ENCODE measurements around the gene KBTBD3.
"Not testable (repeated sequence)": the region's sequence is repeated elsewhere in the genome, so short reads cannot be mapped to it uniquely, and the experiment has no call there.

The KBTBD3 gene

DNA sequence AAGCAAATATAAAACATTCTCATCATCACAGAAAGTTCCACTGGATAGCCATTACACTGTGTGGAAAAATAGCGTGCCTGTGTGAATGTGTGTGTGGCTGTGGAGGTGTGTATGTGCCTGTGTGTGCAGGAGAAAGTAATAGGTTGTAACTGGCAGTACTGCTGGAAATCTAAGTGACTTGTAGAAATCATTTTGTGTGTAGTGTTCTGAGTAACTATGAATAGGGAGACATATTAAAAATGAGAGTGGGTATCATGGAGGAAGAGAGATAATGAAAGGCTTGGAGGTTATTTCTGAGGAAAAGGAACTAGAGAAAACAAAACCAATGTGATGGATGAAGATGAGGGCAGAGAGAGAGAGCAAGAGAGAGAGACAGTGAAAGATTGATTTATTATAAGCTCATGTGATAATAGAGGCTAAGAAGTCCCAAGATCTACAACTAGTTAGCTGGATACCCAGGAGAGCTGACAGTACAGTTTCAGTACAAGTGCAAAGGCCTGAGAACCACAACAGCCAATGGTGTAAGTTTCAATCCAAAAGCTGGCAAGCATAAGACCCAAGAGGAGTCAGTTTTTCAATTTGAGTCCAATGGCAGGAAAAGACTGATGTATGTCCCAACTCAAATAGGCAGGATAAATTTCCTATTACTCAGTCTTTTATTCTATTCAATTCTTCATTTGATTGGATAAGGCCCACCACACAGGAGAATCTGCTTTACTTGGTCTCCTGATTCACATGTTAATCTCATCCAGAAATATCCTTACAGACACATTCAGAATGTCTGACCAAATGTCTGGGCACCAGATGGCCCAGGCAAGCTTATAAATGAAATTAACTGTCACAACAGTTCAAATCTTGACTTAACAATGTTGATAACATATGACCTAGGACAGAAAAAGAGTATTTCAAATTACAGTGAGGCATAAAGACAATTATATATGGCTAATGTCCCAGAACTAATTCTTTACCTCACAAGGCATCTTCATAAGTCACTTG lies 14.9 kb downstream of the KBTBD3 start:
- DNase-seq (ENCODE audit: low spot score) = peak; percentile 52

GRCh38 chr11:106061249-106061784 lies 15.8 kb downstream of the KBTBD3 start:
- no peak for DNase-seq (ENCODE audit: low spot score)

DNA sequence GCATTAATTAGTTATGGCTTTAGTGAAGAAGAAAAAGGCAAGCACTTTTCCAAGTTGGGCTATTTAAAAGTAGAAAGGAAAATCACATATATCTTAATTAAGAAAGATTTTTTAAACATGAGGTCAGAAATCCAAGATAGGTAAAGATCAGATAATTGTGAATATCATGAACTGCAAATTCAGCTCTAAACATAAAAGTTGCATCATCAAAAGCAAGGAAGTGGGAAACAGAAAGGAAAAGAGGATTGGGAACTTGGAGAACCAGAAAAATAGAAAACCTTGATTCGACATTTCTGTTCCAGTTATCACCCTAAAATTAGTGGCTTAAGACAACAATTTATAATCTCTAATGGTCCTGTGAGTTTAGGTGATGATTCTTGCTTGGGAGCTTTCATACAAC lies 17.5 kb downstream of the KBTBD3 start:
- DNase-seq (ENCODE audit: low spot score) = no peak

DNA sequence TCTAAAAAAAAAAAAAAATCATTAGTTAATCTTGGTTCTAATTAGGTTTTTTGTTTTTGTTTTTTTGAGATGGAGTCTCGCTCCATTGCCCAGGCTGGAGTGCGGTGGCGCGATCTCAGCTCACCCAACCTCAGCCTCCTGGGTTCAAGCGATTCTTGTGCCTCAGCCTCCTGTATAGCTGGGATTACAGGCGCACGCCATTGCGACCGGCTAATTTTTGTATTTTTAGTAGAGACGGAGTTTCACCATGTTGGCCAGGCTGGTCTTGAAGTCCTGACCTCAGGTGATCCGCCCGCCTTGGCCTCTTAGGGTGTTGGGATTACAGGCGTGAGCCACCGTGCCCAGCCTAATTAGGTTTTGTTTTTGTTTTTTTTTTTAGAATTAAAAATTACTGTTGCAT lies 18.8 kb downstream of the KBTBD3 start:
- DNase-seq (ENCODE audit: low spot score) = not testable (repeated sequence)

GRCh38 chr11:106051103-106051502 lies 26.0 kb downstream of the KBTBD3 start:
- DNase-seq (ENCODE audit: low spot score) = no peak

- no peak for DNase-seq (ENCODE audit: low spot score)
These were observed 27.2 kb downstream of the KBTBD3 start for GRCh38 chr11:106049727-106050476.

GRCh38 chr11:106047631-106048030 lies 29.5 kb downstream of the KBTBD3 start:
- DNase-seq (ENCODE audit: low spot score) = no peak

GRCh38 chr11:106043540-106043939 lies 33.6 kb downstream of the KBTBD3 start:
- DNase-seq (ENCODE audit: low spot score) = no peak

DNA sequence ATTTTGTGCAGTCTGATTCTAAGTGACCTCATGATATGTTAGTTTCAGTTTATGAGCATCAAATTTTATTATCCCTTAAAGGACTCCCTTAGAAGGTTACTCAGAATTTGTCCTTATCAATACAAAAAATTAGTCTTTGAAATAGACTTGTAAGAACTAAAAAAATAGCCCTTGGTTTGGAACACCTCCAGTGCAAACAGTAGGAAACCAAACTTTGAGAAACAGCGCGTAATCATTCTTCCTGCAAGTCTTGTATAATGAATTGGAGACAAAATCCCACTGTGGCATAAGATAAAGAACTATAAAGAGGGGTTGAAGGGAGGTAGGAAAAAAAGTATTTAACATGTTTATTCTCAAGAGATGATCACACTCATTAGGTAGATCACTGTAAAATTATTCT lies 44.3 kb downstream of the KBTBD3 start:
- DNase-seq (ENCODE audit: low spot score) = no peak

DNA sequence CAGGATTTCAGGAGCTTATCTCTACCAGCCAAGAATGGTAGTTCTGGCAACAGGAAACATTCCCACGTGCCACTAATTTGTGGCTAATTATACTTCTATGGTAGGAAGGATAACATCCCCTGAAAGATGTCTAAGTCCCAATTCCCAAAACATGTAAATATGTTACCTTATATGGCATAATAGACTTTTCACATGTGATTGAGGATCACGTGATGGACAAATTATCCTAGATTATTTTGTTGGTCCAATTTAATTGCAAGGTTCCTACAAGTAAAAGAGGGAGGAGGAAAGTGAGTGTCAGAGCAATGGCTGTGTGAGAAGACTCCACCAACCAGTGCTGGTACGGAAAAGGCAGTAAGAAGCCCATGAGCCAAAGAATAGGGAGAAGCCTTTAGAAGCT lies 45.2 kb downstream of the KBTBD3 start:
- no peak for DNase-seq (ENCODE audit: low spot score)

DNA sequence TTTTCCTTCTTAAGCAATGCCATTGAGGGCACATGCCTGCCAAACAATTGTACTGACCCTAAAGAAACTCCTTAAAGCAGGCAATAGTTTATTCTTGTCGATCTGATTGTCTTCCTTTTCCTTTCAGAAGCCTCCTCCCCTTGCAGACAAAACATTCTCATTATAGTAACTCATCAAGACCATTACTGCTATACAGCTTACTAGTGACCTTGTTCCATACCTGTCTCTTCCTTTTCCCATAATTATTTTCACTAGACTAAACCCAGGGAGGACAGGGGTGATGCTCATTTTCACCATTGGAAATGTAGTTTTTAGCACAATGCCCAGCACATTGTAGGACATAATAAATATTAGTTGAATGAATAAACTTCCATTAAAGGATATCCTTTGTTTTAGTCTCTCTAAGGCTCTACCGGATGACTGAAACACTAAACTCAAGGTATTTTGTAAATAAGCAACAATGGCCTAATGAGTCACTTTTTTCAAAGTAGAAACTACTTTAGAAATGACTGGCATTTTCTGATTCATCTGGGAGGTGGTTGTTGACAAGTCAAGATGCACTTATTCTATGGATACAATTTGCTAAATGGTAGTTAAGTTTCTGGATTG lies 45.8 kb downstream of the KBTBD3 start:
- no peak for DNase-seq (ENCODE audit: low spot score)

DNA sequence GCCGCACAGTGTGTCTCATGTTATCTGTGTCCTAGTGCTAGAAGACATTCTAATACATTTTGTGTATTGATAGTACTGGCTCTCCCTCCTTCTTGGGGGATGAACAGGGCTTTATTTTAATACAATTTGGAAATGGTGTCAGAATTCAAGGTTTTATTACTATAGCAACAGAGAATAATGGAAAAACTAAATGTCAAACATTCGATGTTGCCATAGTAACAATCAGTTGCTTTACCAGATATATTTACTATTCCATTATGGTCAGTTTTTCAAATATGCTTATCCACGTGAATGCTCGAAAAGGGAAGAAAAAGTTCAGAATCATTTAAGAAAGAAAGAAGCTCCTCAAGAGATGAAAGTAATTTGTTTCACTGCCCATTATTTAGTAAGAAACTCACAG lies 46.5 kb downstream of the KBTBD3 start:
- DNase-seq (ENCODE audit: low spot score) = no peak

DNA sequence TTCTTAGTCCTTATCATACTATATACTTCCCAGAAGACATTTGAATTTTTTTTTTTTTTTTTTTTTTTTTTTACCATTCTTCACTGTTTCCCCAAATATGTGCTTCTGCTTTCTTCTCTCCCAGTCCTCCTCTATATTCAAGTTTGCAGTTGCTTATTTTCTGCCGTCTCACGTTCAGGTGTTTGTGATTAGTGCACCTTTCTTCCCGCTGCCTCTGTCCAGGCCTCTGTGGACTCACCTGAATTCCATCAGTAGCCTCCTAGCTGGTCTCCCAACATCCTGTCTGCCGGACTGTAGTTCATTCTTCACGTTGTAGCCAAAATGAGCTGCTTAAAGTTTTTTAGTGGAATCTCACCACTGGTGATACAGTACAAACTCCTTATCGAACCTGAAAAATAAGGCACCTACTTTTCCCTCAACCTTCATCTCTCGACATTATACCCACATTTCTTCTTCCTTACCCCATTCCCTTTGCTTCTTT lies 54.3 kb downstream of the KBTBD3 start:
- no peak for DNase-seq (ENCODE audit: low spot score)

- peak; percentile 97 for DNase-seq (ENCODE audit: low spot score)
These were observed 55.0 kb downstream of the KBTBD3 start, which contains the start of gene MSANTD4 for GRCh38 chr11:106021967-106022794. TSS of gene MSANTD4 (minus strand) at chr11:106022240. CDS start at chr11:106010917, 11,323 bp downstream.

DNA sequence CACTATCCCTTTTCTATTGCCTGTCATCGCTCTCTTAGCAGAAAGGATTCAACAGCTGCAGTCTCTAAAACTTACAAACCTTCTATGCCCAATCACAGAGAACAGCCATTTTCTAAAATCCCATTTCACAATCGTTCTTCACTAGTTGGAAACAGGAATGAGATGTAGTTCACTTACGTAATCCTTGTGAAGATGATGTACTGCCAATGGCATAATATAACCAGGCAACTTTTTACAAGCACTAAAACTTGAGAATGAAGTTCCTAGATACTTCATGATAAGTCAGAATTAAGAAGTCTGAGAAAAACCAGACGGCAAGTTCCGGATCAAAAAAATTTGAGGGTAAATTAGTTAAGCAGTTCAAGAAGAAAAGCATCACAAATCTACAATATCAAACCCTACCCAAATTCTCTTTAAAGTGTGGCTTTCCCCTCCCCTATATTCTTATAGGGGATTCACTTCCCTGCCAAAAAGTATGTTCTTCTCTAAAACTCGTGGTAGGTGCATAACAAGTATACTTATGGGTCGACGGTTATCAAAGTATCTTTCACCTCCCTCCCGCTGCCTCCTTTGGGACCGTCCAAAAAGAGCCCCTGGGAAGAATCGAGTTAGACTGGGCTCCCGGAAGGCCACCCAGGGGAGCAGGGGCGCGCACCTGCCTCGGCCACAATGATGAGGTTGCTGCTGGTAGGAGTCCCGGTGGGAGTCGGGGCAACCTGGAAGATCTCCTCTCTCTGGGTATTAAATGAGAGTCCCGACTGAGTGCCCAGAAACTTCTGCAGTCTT lies 55.8 kb downstream of the KBTBD3 start:
- no peak for DNase-seq (ENCODE audit: low spot score)

GRCh38 chr11:106017093-106017492 lies 60.1 kb downstream of the KBTBD3 start:
- DNase-seq (ENCODE audit: low spot score) = no peak

- DNase-seq (ENCODE audit: low spot score) = no peak
These were observed 62.1 kb downstream of the KBTBD3 start for GRCh38 chr11:106015066-106015465.

DNA sequence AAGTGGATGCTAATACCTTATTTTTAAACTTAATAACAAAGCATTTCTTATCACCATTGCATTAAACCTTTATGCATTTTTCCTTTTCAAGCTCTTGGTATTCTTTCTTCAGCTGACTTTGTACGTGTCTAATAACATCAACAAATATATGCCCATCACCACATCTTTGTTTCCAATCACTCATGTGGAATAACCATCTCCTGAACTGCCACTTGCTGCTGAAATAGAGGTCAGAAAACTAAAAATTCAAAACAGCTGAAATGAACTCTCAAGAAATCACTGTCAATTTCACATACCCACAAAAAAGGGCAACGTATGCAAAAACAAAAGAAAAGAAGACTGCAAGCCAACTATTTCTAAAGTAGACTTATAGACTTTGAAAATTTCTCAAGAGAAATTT lies 62.5 kb downstream of the KBTBD3 start:
- DNase-seq (ENCODE audit: low spot score) = no peak

GRCh38 chr11:106014035-106014434 lies 63.1 kb downstream of the KBTBD3 start:
- DNase-seq (ENCODE audit: low spot score) = no peak

GRCh38 chr11:106012744-106013143 lies 64.4 kb downstream of the KBTBD3 start:
- no peak for DNase-seq (ENCODE audit: low spot score)
